GM19452 (cell line): Measurements from ENCODE around the gene CDV3.
A peak's percentile ranks its signal among the peaks of the same experiment; 100 is the strongest.

Experiments used
- ATAC-seq: cut with Tn5 transposase; IDR thresholded peaks from one replicate; pipeline ENCODE4 v1.9.1; 2021; ENCODE audit not compliant: unreplicated experiment

Gene CDV3

GRCh38 chr3:133600572-133601081, 27.1 kb downstream of the CDV3 start:
- no peak for ATAC-seq

- no peak for ATAC-seq
These were observed 32.9 kb downstream of the CDV3 start for GRCh38 chr3:133606342-133606741.

- no peak for ATAC-seq
These were observed 33.4 kb downstream of the CDV3 start for GRCh38 chr3:133606902-133607301.

- ATAC-seq = no peak
These were observed 34.3 kb downstream of the CDV3 start for GRCh38 chr3:133607816-133608215.

GRCh38 chr3:133608388-133608787, 34.9 kb downstream of the CDV3 start:
- no peak for ATAC-seq

GRCh38 chr3:133610031-133610430, 36.5 kb downstream of the CDV3 start:
- no peak for ATAC-seq

- ATAC-seq = no peak
These were observed 38.0 kb downstream of the CDV3 start for GRCh38 chr3:133611534-133611933.

- ATAC-seq = peak; percentile 99
These were observed 46.7 kb downstream of the CDV3 start for GRCh38 chr3:133620066-133620784.

GRCh38 chr3:133627789-133628188, 54.3 kb downstream of the CDV3 start:
- no peak for ATAC-seq

- no peak for ATAC-seq
These were observed 55.7 kb downstream of the CDV3 start for GRCh38 chr3:133629146-133629545.

- ATAC-seq = no peak
These were observed 60.0 kb downstream of the CDV3 start for GRCh38 chr3:133633439-133633838.
